Psoas muscle (tissue), 8 donors: Measurements from ENCODE around the gene TAF1A. TPM values are rescaled to one million over a fixed set of nuclear protein-coding genes. Genes with fewer than 3 reads are reported as not detected.
"Not testable (repeated sequence)": the region's sequence is repeated elsewhere in the genome, so short reads cannot be mapped to it uniquely, and the experiment has no call there.

Source experiments
- ATAC-seq, 4 donors: fragments of 200-7000 bp; cut with Tn5 transposase; one replicate each; pipeline ENCODE4 v1.9.1; 2020; ENCODE audit warnings: moderate library complexity in 3 of 4, mild to moderate bottlenecking in 2 of 4
- DNase-seq, 2 donors: peaks; one replicate each; pipeline ENCODE4 v3.0.0-alpha.2; 2020
- H3K27ac ChIP-seq: fragments of 200-600 bp; one replicate; pipeline ENCODE4 v1.8.0; 2022
- H3K27me3 ChIP-seq, 3 donors: fragments of 200-600 bp in 1 of 3; one replicate each; pipeline versions ENCODE4 v1.6.1 to v1.8.0; 2013 to 2022; ENCODE audit warnings: low read length in 2 of 3, mild to moderate bottlenecking in 2 of 3, moderate library complexity in 1 of 3; ENCODE audit not compliant: insufficient read depth in 3 of 3
- H3K36me3 ChIP-seq, 2 donors: fragments of 200-600 bp in 1 of 2; one replicate each; pipeline versions ENCODE4 v1.6.1 to v1.8.0; 2013 to 2022; ENCODE audit warnings: low read depth in 1 of 2, mild to moderate bottlenecking in 1 of 2, moderate library complexity in 1 of 2; ENCODE audit not compliant: insufficient read depth in 1 of 2
- H3K4me1 ChIP-seq: fragments of 200-600 bp; one replicate; pipeline ENCODE4 v1.8.0; 2022
- H3K4me3 ChIP-seq: fragments of 200-600 bp; one replicate; pipeline ENCODE4 v1.8.0; 2022; ENCODE audit warnings: mild to moderate bottlenecking
- H3K9me3 ChIP-seq: fragments of 200-600 bp; one replicate; pipeline ENCODE4 v1.8.0; 2022
- WGBS, 3 donors: extraction: QIAGEN DNeasy Blood & Tissue Kit; methylation state at CpG; one replicate each; pipeline versions ENCODE4 v1.1.6 to v1.1.7; 2013; 5-methylcytosine and 5-hydroxymethylcytosine counted together
- intact Hi-C, 2 donors: fragments of 100-400 bp; cut with DNase I; formaldehyde crosslinking; loops; one replicate each; pipeline versions ENCODE4 v1.11.0 to v1.14.2; 2022
- polyA plus RNA-seq, 3 donors: library from polyadenylated mRNA; stranded (reverse); fragments of 200-250 nt; gene quantifications; one replicate each; pipeline ENCODE4 v1.2.3, GENCODE V29; 2013
- total RNA-seq, 4 donors: library from RNA; stranded (reverse); fragmentation: NEBNext Ultra II Directional in 2 of 4; extraction: Animal tissue kit (Norgen Biotek cat#: 25700) in 2 of 4; gene quantifications; one replicate each; pipeline versions ENCODE4 v1.2.1 to v1.2.4, GENCODE V29; 2021 to 2023
- TF ChIP-seq, protein P1 (sequence below): fragments of 200-600 bp; IDR thresholded peaks from one replicate; pipeline ENCODE4 v1.8.0; 2022; ENCODE audit warnings: antibody characterized with exemption
- donor health status: healthy with polysubstance abuse.
- donor health status: DM: no; HTN: no; CAD: no; lungs with moderate emphysema.
- donor health status: Bipolar disorder and iron deficiency.
- donor health status: healthy.
- donor health status: DM: yes; HTN: yes; CAD: no.
- donor health status: DM: no; HTN: no; CAD: no.
- donor health status: DM: no; HTN: no; CAD: no.
- donor health status: DM: yes; HTN: yes; CAD: no.

The TAF1A gene
- total and polyA plus RNA-seq, 7 donors = 1.2 to 4.9 (median 2.7) TPM

- Histone ChIP-seq H3K9me3 (no peaks in the 10 kb centered on the region), H3K27me3 (no peaks in the 10 kb centered on the region), H3K4me1 (peaks cover 8% of the 10 kb centered on the region), H3K27ac (no peak overlapping the region), H3K36me3 (peaks cover 0 to 7% of the 10 kb centered on the region in 2 donors), H3K4me3 (no peak overlapping the region)
- TF ChIP-seq, protein P1, sequence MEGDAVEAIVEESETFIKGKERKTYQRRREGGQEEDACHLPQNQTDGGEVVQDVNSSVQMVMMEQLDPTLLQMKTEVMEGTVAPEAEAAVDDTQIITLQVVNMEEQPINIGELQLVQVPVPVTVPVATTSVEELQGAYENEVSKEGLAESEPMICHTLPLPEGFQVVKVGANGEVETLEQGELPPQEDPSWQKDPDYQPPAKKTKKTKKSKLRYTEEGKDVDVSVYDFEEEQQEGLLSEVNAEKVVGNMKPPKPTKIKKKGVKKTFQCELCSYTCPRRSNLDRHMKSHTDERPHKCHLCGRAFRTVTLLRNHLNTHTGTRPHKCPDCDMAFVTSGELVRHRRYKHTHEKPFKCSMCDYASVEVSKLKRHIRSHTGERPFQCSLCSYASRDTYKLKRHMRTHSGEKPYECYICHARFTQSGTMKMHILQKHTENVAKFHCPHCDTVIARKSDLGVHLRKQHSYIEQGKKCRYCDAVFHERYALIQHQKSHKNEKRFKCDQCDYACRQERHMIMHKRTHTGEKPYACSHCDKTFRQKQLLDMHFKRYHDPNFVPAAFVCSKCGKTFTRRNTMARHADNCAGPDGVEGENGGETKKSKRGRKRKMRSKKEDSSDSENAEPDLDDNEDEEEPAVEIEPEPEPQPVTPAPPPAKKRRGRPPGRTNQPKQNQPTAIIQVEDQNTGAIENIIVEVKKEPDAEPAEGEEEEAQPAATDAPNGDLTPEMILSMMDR = no peak
- WGBS, 3 donors = 43 to 57% (median 54%) methylated on average over 5 of the region's 5 CpGs
- intact Hi-C loops = loop anchor here in 1 of 2 donors (5.0 kb wide), 1 partner anchor 149 kb away; no protein-coding TSS in a partner anchor
- DNase-seq (no peak), ATAC-seq (no peak)
These were observed 26.8 kb upstream of the TAF1A start for GRCh38 chr1:222616525-222616924.

DNA sequence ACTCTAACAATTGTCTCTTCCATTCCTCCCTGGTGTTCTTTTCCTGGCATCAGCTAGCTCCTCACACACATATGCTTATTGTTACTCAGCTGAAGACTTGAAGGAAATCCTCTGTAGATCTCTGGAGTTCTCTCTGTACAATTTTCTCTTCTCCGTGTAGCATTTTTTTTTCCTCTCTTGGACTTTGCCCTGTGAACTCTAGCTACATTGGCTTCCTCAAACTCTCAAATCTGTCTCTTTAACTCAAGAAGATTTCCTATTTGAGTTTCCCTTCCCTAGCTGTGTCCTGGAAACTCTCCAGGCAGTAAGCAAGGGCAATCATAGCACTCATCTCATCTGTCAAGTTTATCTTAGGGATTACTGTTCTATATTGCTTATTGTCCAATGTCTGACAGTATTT, 23.9 kb upstream of the TAF1A start:
- no peak overlapping the region for H3K4me3 ChIP-seq
- H3K9me3 ChIP-seq = no peaks in the 10 kb centered on the region
- TF ChIP-seq, protein P1 = no peak
- ATAC-seq = no peak
- no peaks in the 10 kb centered on the region for H3K27me3 ChIP-seq
- H3K4me1 ChIP-seq = no peaks in the 10 kb centered on the region
- H3K36me3 ChIP-seq = no peaks in the 10 kb centered on the region
- 59 to 62% (median 62%) methylated on average over 1 of the region's 1 CpG for WGBS, 3 donors
- intact Hi-C loops = no loop called here
- no peak for DNase-seq
- H3K27ac ChIP-seq = no peak overlapping the region

GRCh38 chr1:222610728-222611127, 21.0 kb upstream of the TAF1A start:
- Histone ChIP-seq H3K27ac (no peak overlapping the region), H3K27me3 (no peaks in the 10 kb centered on the region), H3K9me3 (no peaks in the 10 kb centered on the region), H3K4me3 (no peak overlapping the region), H3K36me3 (no peaks in the 10 kb centered on the region), H3K4me1 (no peaks in the 10 kb centered on the region)
- TF ChIP-seq, protein P1 = no peak
- ATAC-seq (no peak), DNase-seq (no peak)
- intact Hi-C loops = no loop called here
- WGBS, 3 donors = 92 to 98% (median 97%) methylated on average over 2 of the region's 2 CpGs

DNA sequence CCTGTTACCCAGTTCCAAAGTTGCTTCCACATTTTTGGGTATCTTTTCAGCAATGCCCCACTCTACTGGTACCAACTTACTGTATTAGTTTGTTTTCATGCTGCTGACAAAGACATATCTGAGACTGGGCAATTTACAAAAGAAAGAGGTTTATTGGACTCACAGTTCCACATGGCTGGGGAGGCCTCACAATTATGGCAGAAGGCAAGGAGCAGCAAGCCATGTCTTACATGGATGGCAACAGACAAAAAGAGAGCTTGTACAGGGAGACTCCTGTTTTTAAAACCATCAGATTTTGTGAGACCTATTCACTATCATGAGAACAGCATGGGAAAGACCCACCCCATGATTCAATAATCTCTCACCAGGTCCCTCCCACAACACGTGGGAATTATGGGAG, 19.4 kb upstream of the TAF1A start:
- DNase-seq, H3K4me1 ChIP-seq, H3K27ac ChIP-seq, H3K27me3 ChIP-seq, H3K4me3 ChIP-seq, H3K9me3 ChIP-seq, intact Hi-C loops, H3K36me3 ChIP-seq, ATAC-seq: not testable (repeated sequence)
- WGBS, 3 donors = 35 to 44% (median 43%) methylated on average over 1 of the region's 1 CpG

GRCh38 chr1:222606757-222607156, 17.0 kb upstream of the TAF1A start:
- Histone ChIP-seq H3K9me3 (no peaks in the 10 kb centered on the region), H3K27ac (no peak overlapping the region), H3K27me3 (no peaks in the 10 kb centered on the region), H3K4me3 (no peak overlapping the region), H3K36me3 (no peaks in the 10 kb centered on the region), H3K4me1 (no peaks in the 10 kb centered on the region)
- intact Hi-C loops = no loop called here
- TF ChIP-seq, protein P1 = no peak
- DNase-seq (no peak), ATAC-seq (no peak)
- 70 to 87% (median 77%) methylated on average over 1 of the region's 1 CpG for WGBS, 3 donors
